ENCODE data around the gene ZNF638.

The ZNF638 gene

DNA sequence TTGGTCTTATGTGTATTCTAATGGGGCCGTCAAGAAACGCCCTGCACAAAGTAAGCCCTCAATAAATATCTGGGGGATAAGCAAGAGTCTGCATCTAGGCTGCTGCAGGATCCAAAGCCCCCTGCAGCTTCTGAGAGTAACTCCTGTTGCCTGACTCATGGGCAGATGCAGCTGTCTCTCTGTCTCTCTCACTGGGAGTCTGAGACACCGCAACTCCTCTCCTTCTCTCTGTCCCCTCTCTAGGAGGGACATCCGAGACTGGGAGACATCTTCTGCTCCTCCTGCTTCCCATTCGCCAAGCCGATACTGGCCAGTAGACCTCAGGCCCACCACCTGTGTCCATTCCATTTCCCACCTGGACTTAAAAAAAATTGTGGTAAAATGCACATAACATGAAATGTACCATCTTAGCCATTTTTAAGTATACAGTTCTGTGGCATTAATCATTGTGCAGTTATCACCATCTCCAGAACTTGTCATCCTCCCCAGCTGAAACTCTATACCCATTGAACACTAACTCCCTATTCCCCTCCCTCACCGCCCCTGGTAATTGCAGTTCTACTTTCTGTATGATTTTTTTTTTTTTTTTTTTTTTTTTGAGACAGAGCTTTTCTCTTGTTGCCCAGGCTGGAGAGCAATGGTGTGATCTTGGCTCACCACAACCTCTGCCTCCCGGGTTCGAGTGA is 141.9 kb downstream of the ZNF638 start:
- DNase-seq: no peak

DNA sequence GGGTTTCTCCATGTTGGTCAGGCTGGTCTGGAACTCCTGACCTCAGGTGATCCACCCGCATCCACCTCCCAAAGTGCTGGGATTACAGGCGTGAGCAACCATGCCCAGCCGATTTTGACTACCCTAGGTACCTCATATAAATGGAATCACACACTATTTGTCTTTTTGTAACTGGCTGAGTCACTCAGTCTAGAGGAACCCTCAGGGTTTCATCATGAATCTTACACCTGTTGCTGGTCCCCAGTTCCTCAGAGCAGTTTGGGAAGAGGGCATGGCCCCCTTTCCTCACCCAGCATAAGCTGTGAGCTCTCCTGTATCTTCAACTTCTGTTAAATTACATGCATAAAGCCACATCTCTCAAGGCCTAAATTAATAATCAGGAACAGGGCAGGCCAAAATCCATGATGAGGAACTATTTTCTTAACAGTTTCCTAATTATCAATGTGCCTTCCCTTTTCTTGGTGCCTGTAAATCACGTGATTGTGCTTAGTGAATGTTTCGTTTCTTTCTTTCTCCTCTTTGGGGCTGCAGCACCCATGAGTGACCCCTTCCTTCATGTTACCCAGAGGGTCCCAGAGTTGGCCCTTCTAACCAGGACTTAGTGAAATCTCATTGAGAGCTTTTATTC is 142.6 kb downstream of the ZNF638 start:
- DNase-seq: no peak

DNA sequence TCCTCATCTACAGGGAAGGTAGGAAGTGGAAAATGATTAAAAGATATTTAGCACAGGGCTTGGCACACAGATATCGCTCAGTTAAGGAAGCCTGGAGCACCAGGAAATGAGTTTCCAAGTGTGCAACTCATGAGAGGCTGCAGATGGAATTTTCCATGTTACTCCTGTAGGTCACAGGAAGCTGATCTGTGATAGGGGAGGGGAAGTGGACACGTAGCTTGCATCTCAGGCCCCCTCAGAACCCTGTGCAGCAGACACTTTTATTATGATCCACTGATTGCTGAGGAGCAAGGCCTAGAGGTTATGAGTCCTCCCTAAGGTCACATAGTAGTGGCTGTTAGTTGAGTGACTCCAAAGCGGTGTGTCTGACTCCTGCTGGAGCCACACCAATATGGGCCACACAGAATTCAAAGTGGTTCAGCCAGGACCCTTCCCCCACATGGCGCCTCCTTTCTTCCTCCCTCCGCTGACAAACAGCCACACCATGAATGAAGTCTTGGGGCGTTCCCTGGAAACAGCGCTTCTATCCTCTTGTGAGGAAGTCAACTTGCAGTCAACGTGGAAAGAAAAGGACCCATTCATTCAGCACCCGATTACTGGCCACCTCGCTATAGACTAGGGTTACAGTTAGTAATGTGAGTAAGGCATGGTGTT is 143.3 kb downstream of the ZNF638 start:
- no peak for DNase-seq

GRCh38 chr2:71476495-71476894 is 144.9 kb downstream of the ZNF638 start:
- DNase-seq: no peak

DNA sequence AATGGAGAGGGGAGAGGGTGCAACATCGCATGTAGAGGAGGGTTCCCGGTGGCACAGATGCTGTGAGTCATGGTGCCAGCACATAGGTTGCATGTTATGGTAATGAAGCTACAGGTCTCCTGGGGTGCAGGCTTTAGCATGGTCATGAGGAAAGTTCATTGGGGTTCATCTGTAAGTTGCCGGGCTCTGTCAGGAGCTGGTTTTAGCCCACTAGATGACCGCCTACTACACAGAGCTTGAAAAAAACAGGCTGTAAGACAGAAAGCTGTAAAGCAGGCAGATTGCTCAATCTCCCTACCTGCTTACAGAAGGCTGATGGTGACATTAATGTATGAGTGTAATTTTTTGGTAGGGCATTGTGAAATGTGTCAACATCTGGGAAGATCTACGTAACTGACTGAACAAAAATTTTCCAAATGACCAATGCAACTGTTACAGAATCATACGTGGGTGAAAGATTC is 145.7 kb downstream of the ZNF638 start:
- DNase-seq: no peak

DNA sequence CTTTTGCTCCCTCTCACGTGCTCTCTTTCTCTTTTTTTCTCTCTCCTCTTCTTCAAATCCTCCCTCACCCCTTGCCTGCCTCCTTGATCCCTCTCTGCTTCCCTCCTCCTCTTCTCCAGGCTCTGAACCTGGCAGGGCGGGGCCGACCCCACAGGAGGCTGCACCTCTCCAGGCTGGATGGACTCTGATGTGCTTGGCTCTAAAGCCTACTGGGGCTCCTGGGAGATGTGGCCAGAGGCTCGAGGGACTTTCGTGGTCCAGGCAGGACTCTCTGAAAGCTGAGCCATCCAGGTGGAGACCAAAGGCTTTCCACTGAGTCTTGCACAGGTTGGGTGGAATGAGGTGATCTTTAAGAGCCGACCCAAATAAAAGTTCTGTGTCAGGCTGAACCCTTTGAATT is 147.2 kb downstream of the ZNF638 start:
- DNase-seq: no peak

DNA sequence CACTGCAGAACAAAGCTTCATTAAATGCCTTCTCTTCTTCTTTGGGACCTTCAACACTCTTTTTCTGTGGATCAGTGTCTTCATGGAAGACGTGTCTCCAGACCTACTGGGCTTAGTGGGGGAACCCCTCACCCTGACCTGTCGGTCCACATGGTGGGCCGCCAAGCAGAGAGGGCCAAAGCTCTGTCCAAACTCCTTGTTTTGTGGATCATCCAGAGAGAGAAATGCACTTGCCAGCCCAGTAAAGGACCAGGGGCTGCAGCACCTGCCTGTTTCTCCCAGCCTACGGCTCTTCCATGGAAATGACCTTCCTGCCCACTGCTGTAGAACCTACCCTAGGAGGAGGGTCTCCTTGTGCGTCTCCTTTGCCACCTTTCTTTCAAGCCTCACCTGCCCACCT is 147.7 kb downstream of the ZNF638 start:
- DNase-seq: no peak

- DNase-seq: no peak
Measured at GRCh38 chr2:71481111-71481510, 149.5 kb downstream of the ZNF638 start.

DNA sequence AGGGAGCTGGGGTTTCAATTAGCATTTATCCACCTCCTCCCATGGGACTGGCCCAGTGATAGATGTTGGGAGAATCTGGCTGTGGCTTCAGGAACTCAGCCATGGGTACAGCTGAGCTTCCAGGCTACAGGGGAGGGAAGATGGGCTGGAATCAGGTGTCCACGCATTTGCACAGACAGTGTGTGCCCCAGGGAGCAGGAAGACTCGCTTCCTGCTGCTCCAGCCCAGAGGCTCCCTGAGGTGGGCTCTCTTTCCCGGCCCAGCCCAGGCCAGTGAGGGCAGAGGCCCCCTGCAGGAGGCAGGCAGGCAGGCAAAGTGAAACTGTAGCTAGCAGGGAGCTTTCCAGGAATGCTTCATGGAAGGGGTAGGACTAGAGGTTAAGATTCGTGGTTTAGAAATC is 150.5 kb downstream of the ZNF638 start:
- DNase-seq: no peak

- DNase-seq: no peak
Measured at GRCh38 chr2:71483246-71483645, 151.7 kb downstream of the ZNF638 start.

DNA sequence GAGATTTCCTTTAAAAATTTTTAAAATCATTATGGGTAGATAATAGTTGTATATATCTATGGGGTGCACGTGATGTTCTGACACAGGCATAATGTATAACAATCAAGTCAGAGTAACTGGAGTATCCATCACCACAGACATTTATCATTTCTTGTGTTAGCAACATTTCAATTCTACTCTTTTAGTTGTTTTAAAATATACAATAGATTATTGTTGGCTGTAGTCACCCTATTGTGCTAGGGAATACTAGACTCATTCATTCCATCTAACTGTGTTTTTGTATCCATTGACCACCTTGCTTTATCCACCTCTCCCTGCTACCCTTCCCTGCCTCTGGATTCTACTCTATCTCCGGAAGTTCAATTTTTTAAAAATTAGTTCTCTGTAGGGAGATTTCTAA is 152.8 kb downstream of the ZNF638 start:
- no peak for DNase-seq

Measured in activated CD4-positive, alpha-beta T cell treated with anti-CD3 and anti-CD28 coated beads, Interleukin-2, amount 50 U/mL, for 4 hours (primary cell).